Mesothelial cell of epicardium (in vitro differentiated cells): ENCODE results near the gene ADARB1. TPM values are rescaled to one million over a fixed set of nuclear protein-coding genes. Genes with fewer than 3 reads are reported as not detected.

Experiments
- DNase-seq, 2 experiments: peaks; one replicate each; pipeline ENCODE4 v3.0.0; 2021; ENCODE audit warnings: low spot score in 2 of 2; ENCODE audit not compliant: unreplicated experiment in 2 of 2
- H3K27ac Mint-ChIP-seq: 2 replicates; pipeline ENCODE4 v1.8.0; 2021; ENCODE audit warnings: mixed read lengths
- H3K27me3 Mint-ChIP-seq: 2 replicates; pipeline ENCODE4 v1.8.0; 2021; ENCODE audit warnings: low read depth, mixed read lengths
- H3K36me3 Mint-ChIP-seq: 2 replicates; pipeline ENCODE4 v1.8.0; 2021; ENCODE audit warnings: mixed read lengths
- H3K4me1 Mint-ChIP-seq: 2 replicates; pipeline ENCODE4 v1.8.0; 2021; ENCODE audit warnings: mixed read lengths
- H3K4me3 Mint-ChIP-seq: 2 replicates; pipeline ENCODE4 v1.8.0; 2021; ENCODE audit warnings: mild to moderate bottlenecking, moderate library complexity, mixed read lengths
- H3K9me3 Mint-ChIP-seq: 2 replicates; pipeline ENCODE4 v1.8.0; 2021; ENCODE audit warnings: mixed read lengths
- CTCF ChIP-seq: fragments of 200-600 bp; sonication (generic); IDR thresholded peaks from one replicate; pipeline ENCODE4 v1.5.0; 2021; ENCODE audit warnings: antibody characterized with exemption; ENCODE audit not compliant: unreplicated experiment
- total RNA-seq: library from RNA; stranded (reverse); gene quantifications from 3 replicates; pipeline ENCODE4 v1.2.1, GENCODE V29; 2021

The ADARB1 gene
- total RNA-seq, 1 donor from 2014 or later = 26.5 TPM

GRCh38 chr21:45029298-45029947 lies 45.0 kb upstream of the ADARB1 start:
- DNase-seq = no peak
- peaks cover 10% of the 10 kb centered on the region for H3K9me3 Mint-ChIP-seq

GRCh38 chr21:45029948-45030681 lies 44.3 kb upstream of the ADARB1 start:
- H3K27me3 Mint-ChIP-seq = peaks cover 7% of the 10 kb centered on the region
- DNase-seq = no peak
- H3K4me3 Mint-ChIP-seq = no peak overlapping the region

More at GRCh38 chr21:45029298-45029947, 45.0 kb upstream of the ADARB1 start:
- no peak for TF ChIP-seq CTCF
- Mint-ChIP-seq H3K36me3 (peaks cover 4% of the 10 kb centered on the region), H3K27ac (no peak overlapping the region), H3K27me3 (peaks cover 7% of the 10 kb centered on the region), H3K4me1 (peaks cover 37% of the 10 kb centered on the region), H3K4me3 (no peak overlapping the region)

GRCh38 chr21:45030682-45031570 lies 43.5 kb upstream of the ADARB1 start:
- no peak for DNase-seq
- Mint-ChIP-seq H3K9me3 (peaks cover 3% of the 10 kb centered on the region), H3K27ac (no peak overlapping the region), H3K4me1 (peaks cover 47% of the 10 kb centered on the region), H3K36me3 (peaks cover under 1% of the 10 kb centered on the region), H3K27me3 (peaks cover 7% of the 10 kb centered on the region), H3K4me3 (no peak overlapping the region)
- TF ChIP-seq CTCF = no peak

More at GRCh38 chr21:45029948-45030681, 44.3 kb upstream of the ADARB1 start:
- peaks cover 39% of the 10 kb centered on the region for H3K4me1 Mint-ChIP-seq
- H3K36me3 Mint-ChIP-seq = peaks cover under 1% of the 10 kb centered on the region
- no peak overlapping the region for H3K27ac Mint-ChIP-seq
- peaks cover 3% of the 10 kb centered on the region for H3K9me3 Mint-ChIP-seq
- TF ChIP-seq CTCF = no peak

GRCh38 chr21:45031571-45032191 lies 42.7 kb upstream of the ADARB1 start:
- peaks cover 4% of the 10 kb centered on the region for H3K9me3 Mint-ChIP-seq
- H3K27me3 Mint-ChIP-seq = peaks cover 7% of the 10 kb centered on the region
- TF ChIP-seq CTCF = no peak
- peaks cover 48% of the 10 kb centered on the region for H3K4me1 Mint-ChIP-seq
- no peak for DNase-seq
- H3K4me3 Mint-ChIP-seq = no peak overlapping the region
- no peak overlapping the region for H3K27ac Mint-ChIP-seq
- peaks cover 2% of the 10 kb centered on the region for H3K36me3 Mint-ChIP-seq

- peaks cover 2% of the 10 kb centered on the region for H3K36me3 Mint-ChIP-seq
- peaks cover 11% of the 10 kb centered on the region for H3K9me3 Mint-ChIP-seq
- H3K27me3 Mint-ChIP-seq = peaks cover 7% of the 10 kb centered on the region
- no peak for DNase-seq
- no peak for TF ChIP-seq CTCF
- peaks cover 48% of the 10 kb centered on the region for H3K4me1 Mint-ChIP-seq
- no peak overlapping the region for H3K4me3 Mint-ChIP-seq
- no peak overlapping the region for H3K27ac Mint-ChIP-seq
Measured at GRCh38 chr21:45032332-45032731, 42.0 kb upstream of the ADARB1 start.
